Epithelial cell of umbilical artery (primary cell): ENCODE results near the gene AURKA. TPM values are rescaled to one million over a fixed set of nuclear protein-coding genes. Genes with fewer than 3 reads are reported as not detected.

Source experiments
- total RNA-seq: library from RNA; depleted of rRNA; stranded (reverse); fragments of >200 nt; gene quantifications from 2 replicates; pipeline ENCODE4 v1.2.3, GENCODE V29; 2014

The AURKA gene
- 45.8 and 59.1 TPM in 2 replicates for total RNA-seq

DNA sequence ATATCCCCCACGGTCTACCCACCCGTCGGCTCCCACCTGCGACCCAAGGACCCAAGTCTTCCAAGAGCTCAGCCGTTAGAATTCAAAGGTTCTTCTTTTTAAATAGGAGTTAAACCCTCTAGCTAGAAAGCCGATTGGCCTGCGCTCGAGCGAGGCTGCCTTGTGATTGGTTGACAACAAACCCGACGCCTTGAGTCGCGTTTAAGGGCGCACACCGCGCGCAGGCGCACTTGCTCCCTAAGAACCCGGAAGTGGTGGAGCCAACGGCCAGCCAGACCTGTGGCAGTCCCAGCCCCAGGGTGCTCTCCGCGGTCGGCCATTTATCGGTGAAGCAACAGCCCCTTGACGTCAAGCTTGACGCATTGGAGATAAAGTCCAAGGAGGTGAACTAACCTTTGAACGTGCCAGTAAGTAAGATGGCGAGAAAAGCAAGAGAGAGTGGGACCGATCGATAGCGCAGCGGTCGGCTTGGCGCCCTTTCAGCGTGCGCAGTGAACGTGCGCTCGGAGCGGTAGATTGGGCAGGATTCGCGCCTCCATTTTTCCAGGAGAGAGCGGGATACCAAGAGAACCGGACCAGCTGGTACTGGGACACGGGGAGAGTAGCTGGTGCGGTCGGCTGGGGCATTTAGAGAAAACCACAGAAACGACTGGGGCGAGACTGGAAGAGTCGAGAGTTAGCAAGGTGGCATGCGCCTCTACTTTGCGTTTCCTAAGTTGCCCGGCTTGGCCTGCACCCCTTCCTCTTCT lies at the start of gene AURKA, which contains the start of gene CSTF1:
TSS of gene AURKA (minus strand) at position 84 of the 749 bp plus-strand sequence. CDS start 4,018 bp downstream, outside the sequence.
TSS of gene CSTF1 (plus strand) at position 514 of the 749 bp plus-strand sequence. CDS start 2,908 bp downstream, outside the sequence.

GRCh38 chr20:56411759-56412472 lies 19.9 kb upstream of the AURKA start, which contains the start of gene CASS4:
CASS4 (plus strand) TSS chr20:56412260; CDS start chr20:56412459, 199 bp downstream.

DNA sequence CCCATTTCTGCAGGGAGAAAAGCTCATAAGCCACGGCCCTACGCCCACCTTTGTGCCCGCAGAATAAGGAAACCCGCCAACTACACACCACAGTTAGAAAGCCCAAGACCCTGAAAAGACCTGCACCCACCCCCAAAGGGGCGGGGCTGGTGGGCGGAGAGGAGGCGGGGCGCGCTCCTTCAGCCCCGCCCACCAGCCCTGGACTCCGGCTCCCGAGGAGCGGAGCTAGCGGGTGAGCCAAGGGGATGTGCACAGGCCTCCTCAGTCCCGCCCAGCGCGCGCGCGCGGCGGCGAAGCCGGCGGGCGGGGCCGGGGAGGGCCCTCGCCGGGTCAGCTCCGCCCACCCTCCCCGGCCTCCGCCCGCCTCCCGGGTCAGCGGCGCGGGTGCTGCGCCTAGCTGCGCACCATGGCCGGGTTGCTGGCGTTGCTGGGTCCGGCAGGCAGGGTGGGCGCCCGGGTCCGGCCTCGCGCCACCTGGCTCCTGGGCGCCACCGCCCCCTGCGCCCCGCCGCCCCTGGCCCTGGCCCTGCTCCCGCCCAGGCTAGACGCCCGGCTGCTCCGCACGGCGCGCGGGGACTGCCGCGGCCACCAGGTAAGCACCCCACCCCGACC lies 33.3 kb downstream of the AURKA start, which contains the start of gene FAM210B:
TSS of gene FAM210B (plus strand) at position 375 of the 612 bp plus-strand sequence. CDS start at position 407, 32 bp downstream.

Other genes starting within 250 kb of the AURKA start
- gene MC3R, start 143.5 kb downstream of the AURKA start, total RNA-seq, result not detected in 2 replicates
- 34.8 and 43.2 TPM in 2 replicates for gene FAM210B, start 33.2 kb downstream of the AURKA start, total RNA-seq
- gene CSTF1, start 430 bp upstream of the AURKA start, total RNA-seq, result 33.0 and 33.8 TPM in 2 replicates
- gene CASS4, start 20.0 kb upstream of the AURKA start, total RNA-seq, result not detected in 2 replicates
- 89.6 and 104 TPM in 2 replicates for gene RTF2, start 76.4 kb upstream of the AURKA start, total RNA-seq
- not detected in 2 replicates for gene FAM209A, start 132.5 kb upstream of the AURKA start, total RNA-seq
- gene FAM209B, start 141.0 kb upstream of the AURKA start, total RNA-seq, result not detected in 2 replicates
- under 0.01 TPM in 1 of 2 replicates, not detected in the other for gene TFAP2C, start 237.1 kb upstream of the AURKA start, total RNA-seq